H9 (cell line): ENCODE measurements around the gene NIN. TPM values are rescaled to one million over a fixed set of nuclear protein-coding genes. Genes with fewer than 3 reads are reported as not detected.

ENCODE experiments used
- DNase-seq: peaks from one replicate; pipeline ENCODE4 v3.0.0-alpha.2; 2017
- H2AFZ ChIP-seq: one replicate; pipeline ENCODE4 v1.6.1; 2013; ENCODE audit warnings: mild to moderate bottlenecking, low read length, control low read depth, moderate library complexity
- H2AK5ac ChIP-seq: 2 replicates; pipeline ENCODE4 v1.6.1; 2013; ENCODE audit warnings: low read length, control low read depth, mixed read lengths; ENCODE audit not compliant: insufficient read length
- H2BK120ac ChIP-seq: one replicate; pipeline ENCODE4 v1.6.1; 2013; ENCODE audit warnings: low read depth, mild to moderate bottlenecking, low read length, control low read depth, inconsistent platforms; ENCODE audit not compliant: poor library complexity, severe bottlenecking
- H2BK12ac ChIP-seq: 2 replicates; pipeline ENCODE4 v1.6.1; 2013; ENCODE audit warnings: low read length, control low read depth, mixed read lengths, low read depth; ENCODE audit not compliant: insufficient read length
- H2BK15ac ChIP-seq: 2 replicates; pipeline ENCODE4 v1.6.1; 2013; ENCODE audit warnings: low read depth, low read length, control low read depth
- H2BK20ac ChIP-seq: one replicate; pipeline ENCODE4 v1.6.1; 2013; ENCODE audit warnings: low read depth, mild to moderate bottlenecking, low read length, control low read depth, inconsistent platforms; ENCODE audit not compliant: poor library complexity, severe bottlenecking
- H2BK5ac ChIP-seq: 2 replicates; pipeline ENCODE4 v1.6.1; 2013; ENCODE audit warnings: low read length, control low read depth, mixed read lengths; ENCODE audit not compliant: insufficient read length
- H3K14ac ChIP-seq: 2 replicates; pipeline ENCODE4 v1.6.1; 2013; ENCODE audit warnings: low read length, control low read depth; ENCODE audit not compliant: insufficient read depth
- H3K18ac ChIP-seq: 2 replicates; pipeline ENCODE4 v1.6.1; 2013; ENCODE audit warnings: low read depth, mild to moderate bottlenecking, mixed read lengths, low read length, control low read depth; ENCODE audit not compliant: insufficient read length
- H3K23ac ChIP-seq: 2 replicates; pipeline ENCODE4 v1.6.1; 2013; ENCODE audit warnings: low read length, control low read depth, mixed read lengths, low read depth; ENCODE audit not compliant: insufficient read length
- H3K23me2 ChIP-seq: 2 replicates; pipeline ENCODE4 v1.6.1; 2013; ENCODE audit warnings: low read depth, mild to moderate bottlenecking, mixed read lengths, low read length, control low read depth; ENCODE audit not compliant: insufficient read length, poor library complexity, severe bottlenecking
- H3K27ac ChIP-seq: 2 replicates; pipeline ENCODE4 v1.5.1; 2013; ENCODE audit warnings: low read length, control low read depth, mixed read lengths, low read depth; ENCODE audit not compliant: insufficient read length
- H3K27me3 ChIP-seq: 2 replicates; pipeline ENCODE4 v1.6.1; 2013; ENCODE audit warnings: low read length, control low read depth, inconsistent platforms; ENCODE audit not compliant: insufficient read depth
- H3K4ac ChIP-seq: 2 replicates; pipeline ENCODE4 v1.6.1; 2013; ENCODE audit warnings: low read depth, mild to moderate bottlenecking, control low read depth, inconsistent platforms, low read length, moderate library complexity
- H3K4me1 ChIP-seq: 2 replicates; pipeline ENCODE4 v1.6.1; 2013; ENCODE audit warnings: low read length, control low read depth, inconsistent platforms; ENCODE audit not compliant: insufficient read depth
- H3K4me2 ChIP-seq: 2 replicates; pipeline ENCODE4 v1.6.1; 2013; ENCODE audit warnings: low read length, control low read depth, mixed read lengths; ENCODE audit not compliant: insufficient read length, insufficient read depth
- H3K56ac ChIP-seq: 2 replicates; pipeline ENCODE4 v1.6.1; 2013; ENCODE audit warnings: low read depth, mild to moderate bottlenecking, mixed read lengths, low read length, control low read depth; ENCODE audit not compliant: insufficient read length
- H3K79me1 ChIP-seq: 2 replicates; pipeline ENCODE4 v1.6.1; 2013; ENCODE audit warnings: low read depth, mild to moderate bottlenecking, moderate library complexity, low read length, control low read depth, inconsistent platforms; ENCODE audit not compliant: insufficient read depth, poor library complexity, severe bottlenecking
- H3K79me2 ChIP-seq: 2 replicates; pipeline ENCODE4 v1.6.1; 2013; ENCODE audit warnings: low read length, control low read depth, inconsistent platforms; ENCODE audit not compliant: insufficient read depth
- H3K9ac ChIP-seq: 2 replicates; pipeline ENCODE4 v1.6.1; 2013; ENCODE audit warnings: low read length, control low read depth, mixed read lengths; ENCODE audit not compliant: insufficient read length; ENCODE audit errors: extremely low read depth
- H3K9me3 ChIP-seq: one replicate; pipeline ENCODE4 v1.6.1; 2013; ENCODE audit warnings: low read depth, low read length, inconsistent platforms; ENCODE audit not compliant: control insufficient read depth
- H3T11ph ChIP-seq: one replicate; pipeline ENCODE4 v1.6.1; 2013; ENCODE audit warnings: mild to moderate bottlenecking, low read length, control low read depth, inconsistent platforms
- H4K20me1 ChIP-seq: one replicate; pipeline ENCODE4 v1.6.1; 2013; ENCODE audit not compliant: control insufficient read depth, insufficient read length, insufficient read depth
- H4K5ac ChIP-seq: 2 replicates; pipeline ENCODE4 v1.6.1; 2013; ENCODE audit warnings: low read depth, mild to moderate bottlenecking, mixed read lengths, low read length, control low read depth; ENCODE audit not compliant: insufficient read length
- H4K8ac ChIP-seq: replicated peaks from 2 replicates; pipeline ENCODE4 v1.6.1; 2013; ENCODE audit warnings: low read length, control low read depth, mixed read lengths, low read depth; ENCODE audit not compliant: insufficient read length
- H4K91ac ChIP-seq: 2 replicates; pipeline ENCODE4 v1.6.1; 2013; ENCODE audit warnings: low read depth, mild to moderate bottlenecking, moderate library complexity, mixed read lengths, low read length, control low read depth; ENCODE audit not compliant: insufficient read length
- H3K27ac Mint-ChIP-seq, 3 experiments: 2 replicates in 2 of 3; 3 replicates in 1 of 3; pipeline ENCODE4 v1.8.0; 2020 to 2021; ENCODE audit warnings: mixed read lengths in 3 of 3, mild to moderate bottlenecking in 1 of 3, moderate library complexity in 1 of 3
- H3K27me3 Mint-ChIP-seq: 2 replicates; pipeline ENCODE4 v1.8.0; 2021; ENCODE audit warnings: low read depth, mild to moderate bottlenecking, moderate library complexity, mixed read lengths
- H3K36me3 Mint-ChIP-seq, 3 experiments: 2 replicates in 2 of 3; 3 replicates in 1 of 3; pipeline ENCODE4 v1.8.0; 2020 to 2021; ENCODE audit warnings: low read depth in 3 of 3, mixed read lengths in 3 of 3; ENCODE audit not compliant: insufficient read depth in 1 of 3
- H3K4me1 Mint-ChIP-seq, 2 experiments: 2 replicates each; pipeline ENCODE4 v1.8.0; 2020; ENCODE audit warnings: mixed read lengths in 2 of 2
- H3K4me3 Mint-ChIP-seq, 2 experiments: 2 replicates in 1 of 2; 3 replicates in 1 of 2; pipeline ENCODE4 v1.8.0; 2020 to 2021; ENCODE audit warnings: mild to moderate bottlenecking in 2 of 2, mixed read lengths in 2 of 2, moderate library complexity in 1 of 2
- H3K9me3 Mint-ChIP-seq, 2 experiments: 2 replicates in 1 of 2; 3 replicates in 1 of 2; pipeline ENCODE4 v1.8.0; 2020; ENCODE audit warnings: mild to moderate bottlenecking in 2 of 2, mixed read lengths in 2 of 2, moderate library complexity in 1 of 2
- WGBS: extraction: QIAGEN DNeasy Blood & Tissue Kit; methylation state at CpG from one replicate; pipeline ENCODE4 v1.1.7; 2013; ENCODE audit warnings: missing lambda C conversion rate, low lambda C conversion rate, mixed read lengths; ENCODE audit not compliant: insufficient read length; ENCODE audit errors: extremely low coverage; 5-methylcytosine and 5-hydroxymethylcytosine counted together
- total RNA-seq: library from RNA; stranded (reverse); gene quantifications from 2 replicates; pipeline ENCODE4 v1.2.1, GENCODE V29; 2021
- TF ChIP-seq, protein P1 (sequence below): fragments of 200-600 bp; sonication (generic); conservative IDR thresholded peaks from 3 replicates; pipeline ENCODE4 v1.8.0; 2021; ENCODE audit warnings: antibody characterized with exemption, mild to moderate bottlenecking

Gene NIN
- total RNA-seq, 1 experiment from 2014 or later, result 18.4 TPM

GRCh38 chr14:50768680-50769079 lies 62.3 kb downstream of the NIN start:
- no CpG with 5 or more reads among the region's 3 CpGs for WGBS
- Histone ChIP-seq H2AFZ (no peak overlapping the region), H2BK120ac (no peak overlapping the region), H3K4ac (no peak overlapping the region), H3K14ac (no peak overlapping the region), H3K27me3 (no peaks in the 10 kb centered on the region), H2BK20ac (no peak overlapping the region), H3T11ph (no peak overlapping the region), H3K27ac (no peak overlapping the region), H3K56ac (no peak overlapping the region), H4K8ac (no peak overlapping the region), H3K9ac (no peak overlapping the region), H3K23ac (no peak overlapping the region), H4K20me1 (no peaks in the 10 kb centered on the region), H3K18ac (no peak overlapping the region), H3K4me2 (no peak overlapping the region), H3K9me3 (no peaks in the 10 kb centered on the region), H3K23me2 (no peaks in the 10 kb centered on the region), H4K91ac (no peak overlapping the region), H3K79me1 (no peaks in the 10 kb centered on the region), H3K4me1 (no peaks in the 10 kb centered on the region), H2BK12ac (no peak overlapping the region), H2BK15ac (no peak overlapping the region), H3K79me2 (no peaks in the 10 kb centered on the region), H2BK5ac (no peak overlapping the region), H4K5ac (no peak overlapping the region), H2AK5ac (no peak overlapping the region)
- no peak for DNase-seq
- Mint-ChIP-seq H3K27me3 (no peaks in the 10 kb centered on the region), H3K27ac (no peak overlapping the region; a peak in 1 of 7 replicates), H3K4me1 (0 out of 4 replicates have a peak, but pooled peaks cover 0 to 4% of the 10 kb centered on the region in 2 experiments), H3K36me3 (peaks cover 27 to 59% (median 55%) of the 10 kb centered on the region in 3 experiments; a peak in 6 of 7 replicates), H3K9me3 (no peaks in the 10 kb centered on the region), H3K4me3 (no peak overlapping the region)
- TF ChIP-seq, protein P1, sequence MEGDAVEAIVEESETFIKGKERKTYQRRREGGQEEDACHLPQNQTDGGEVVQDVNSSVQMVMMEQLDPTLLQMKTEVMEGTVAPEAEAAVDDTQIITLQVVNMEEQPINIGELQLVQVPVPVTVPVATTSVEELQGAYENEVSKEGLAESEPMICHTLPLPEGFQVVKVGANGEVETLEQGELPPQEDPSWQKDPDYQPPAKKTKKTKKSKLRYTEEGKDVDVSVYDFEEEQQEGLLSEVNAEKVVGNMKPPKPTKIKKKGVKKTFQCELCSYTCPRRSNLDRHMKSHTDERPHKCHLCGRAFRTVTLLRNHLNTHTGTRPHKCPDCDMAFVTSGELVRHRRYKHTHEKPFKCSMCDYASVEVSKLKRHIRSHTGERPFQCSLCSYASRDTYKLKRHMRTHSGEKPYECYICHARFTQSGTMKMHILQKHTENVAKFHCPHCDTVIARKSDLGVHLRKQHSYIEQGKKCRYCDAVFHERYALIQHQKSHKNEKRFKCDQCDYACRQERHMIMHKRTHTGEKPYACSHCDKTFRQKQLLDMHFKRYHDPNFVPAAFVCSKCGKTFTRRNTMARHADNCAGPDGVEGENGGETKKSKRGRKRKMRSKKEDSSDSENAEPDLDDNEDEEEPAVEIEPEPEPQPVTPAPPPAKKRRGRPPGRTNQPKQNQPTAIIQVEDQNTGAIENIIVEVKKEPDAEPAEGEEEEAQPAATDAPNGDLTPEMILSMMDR, result no peak
